GM19395 (cell line): ENCODE data around the gene TRIM2.

Experiments
- ATAC-seq: cut with Tn5 transposase; IDR thresholded peaks from one replicate; pipeline ENCODE4 v1.9.1; 2021; ENCODE audit warnings: mild to moderate bottlenecking, moderate library complexity; ENCODE audit not compliant: unreplicated experiment

Gene TRIM2

DNA sequence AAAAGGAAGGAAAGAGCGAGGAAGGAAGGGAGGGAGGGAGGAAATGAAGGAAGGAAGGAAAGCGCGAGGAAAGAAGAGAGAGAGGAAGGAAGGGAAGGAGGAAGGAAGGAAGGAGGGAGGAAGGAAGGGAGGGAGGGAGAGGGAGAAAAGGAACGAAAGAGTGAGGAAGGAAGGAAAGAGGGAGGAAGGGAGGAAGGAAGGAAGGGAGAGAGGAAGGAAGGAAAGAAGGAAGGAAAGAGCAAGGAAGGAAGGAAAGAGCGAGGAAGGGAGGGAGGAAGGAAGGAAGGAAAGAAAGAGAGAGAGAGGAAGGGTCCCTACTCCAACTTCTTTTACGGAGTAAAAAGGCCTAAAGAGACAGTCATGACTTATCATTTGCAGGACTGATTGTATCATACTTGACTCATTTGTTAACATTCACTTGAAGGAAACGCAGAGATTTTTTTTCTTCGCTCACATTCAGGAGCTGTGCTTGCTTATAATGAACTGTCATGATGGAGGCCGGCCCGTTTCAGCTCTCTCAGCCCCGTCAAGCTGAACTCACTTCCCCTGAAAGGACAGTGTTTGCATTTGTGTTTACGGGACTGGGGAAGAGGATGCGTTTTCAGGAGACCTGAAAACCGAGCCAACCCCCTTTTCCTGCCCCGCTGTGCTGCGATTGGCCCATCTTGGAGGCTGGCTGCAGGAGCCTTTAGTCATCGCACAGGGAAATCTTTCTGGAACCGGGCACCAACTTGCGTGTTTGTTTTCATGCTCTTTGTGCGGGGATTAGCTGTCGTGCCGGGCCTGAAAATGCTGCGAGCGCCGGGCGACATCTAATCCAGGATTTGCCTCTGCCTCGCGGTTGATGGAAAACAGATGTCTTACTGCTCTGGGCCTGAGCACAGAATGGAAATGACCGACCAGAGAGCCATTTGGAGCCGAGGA is 17.8 kb downstream of the TRIM2 start:
- peak; percentile 37 for ATAC-seq

DNA sequence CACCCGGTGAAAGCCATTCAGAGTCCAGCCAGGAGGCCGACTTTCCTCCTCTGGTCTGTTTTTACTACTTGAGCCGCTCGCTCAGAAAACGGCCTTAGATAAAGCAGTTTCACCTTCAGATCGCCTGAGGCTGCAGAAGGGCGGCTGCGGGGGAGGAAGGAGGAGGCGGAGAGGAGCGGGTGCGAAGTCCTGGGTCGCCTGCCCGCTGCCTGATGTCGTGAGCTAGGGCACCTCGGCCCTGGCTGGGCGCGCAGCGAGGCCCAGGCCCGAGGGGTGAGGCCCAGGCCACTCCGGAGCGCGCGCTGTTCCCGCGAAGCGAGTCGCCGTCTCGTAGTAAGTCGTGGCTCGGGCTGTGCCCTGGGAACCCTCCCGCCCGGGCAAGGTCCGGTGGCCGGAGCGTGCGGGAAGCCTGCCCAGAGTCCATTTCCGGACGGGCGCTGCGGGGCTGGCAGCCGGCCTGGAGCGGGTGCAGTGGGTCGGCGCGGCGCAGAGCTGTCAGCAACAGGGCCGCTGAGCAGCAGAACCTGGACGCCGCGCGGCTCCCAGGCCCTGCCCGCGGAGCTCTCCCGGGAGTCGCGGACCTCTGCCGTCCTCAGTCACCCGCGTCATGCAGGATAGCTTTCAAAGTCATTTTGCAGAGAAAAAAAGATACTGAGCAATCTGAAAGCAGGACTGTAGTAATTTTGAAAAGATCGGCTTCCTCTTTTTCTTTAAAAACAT is 18.6 kb downstream of the TRIM2 start:
- peak; percentile 72 for ATAC-seq

DNA sequence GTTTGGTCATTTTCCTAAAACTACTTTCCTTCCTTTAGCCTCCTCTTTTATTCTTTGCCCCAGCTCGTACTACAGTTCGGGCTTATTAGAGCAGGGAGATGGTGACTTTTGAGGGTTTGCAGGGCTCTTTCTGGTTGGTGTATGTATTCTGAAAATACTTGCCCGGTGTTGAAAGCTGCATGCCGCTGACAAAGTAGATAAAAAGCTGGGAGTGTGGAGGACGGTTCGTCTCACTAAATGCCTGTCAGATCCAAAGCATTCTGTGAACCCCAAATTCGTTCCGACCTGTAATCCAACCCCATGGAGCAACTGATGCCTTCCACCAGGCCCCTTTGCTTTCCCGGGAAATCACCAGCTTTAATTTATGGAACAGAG is 19.2 kb downstream of the TRIM2 start:
- no peak for ATAC-seq

DNA sequence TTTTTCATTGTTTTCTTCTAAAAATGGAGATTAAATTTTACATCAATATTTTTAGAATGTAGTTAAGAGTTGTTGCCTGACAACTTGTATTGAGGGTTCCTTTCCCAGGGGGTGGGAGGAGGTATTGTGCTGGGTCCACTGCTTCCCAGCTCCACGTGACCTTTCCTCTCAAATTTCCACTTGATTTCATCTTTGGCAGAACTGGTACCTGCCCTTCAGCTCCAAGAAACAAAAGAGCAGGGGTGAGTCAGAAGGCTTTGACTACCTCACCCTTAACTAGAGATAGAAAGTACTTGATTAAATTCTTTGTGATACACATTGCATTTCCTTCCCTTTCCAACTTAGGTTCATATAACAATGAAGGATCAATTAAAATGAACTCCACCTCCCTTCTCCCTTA is 19.7 kb downstream of the TRIM2 start:
- ATAC-seq = no peak

DNA sequence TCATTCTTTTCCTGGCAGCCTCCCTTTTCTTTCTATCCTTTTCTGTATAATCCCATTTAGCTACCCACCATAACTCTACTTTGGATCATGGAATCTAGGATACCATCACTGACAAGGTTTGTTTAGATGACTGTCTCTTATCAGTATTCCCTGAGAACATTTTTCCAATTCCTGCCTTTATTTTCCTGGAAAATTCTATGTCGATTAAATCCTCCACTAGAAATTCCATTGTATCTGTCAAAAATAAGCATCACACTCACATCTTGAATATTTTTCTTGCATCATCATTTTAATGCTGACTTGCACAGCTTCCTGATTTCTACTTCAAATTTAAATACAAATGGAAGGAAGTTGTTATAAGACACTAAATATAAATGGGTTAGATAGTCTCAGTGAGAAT is 20.2 kb downstream of the TRIM2 start:
- no peak for ATAC-seq

DNA sequence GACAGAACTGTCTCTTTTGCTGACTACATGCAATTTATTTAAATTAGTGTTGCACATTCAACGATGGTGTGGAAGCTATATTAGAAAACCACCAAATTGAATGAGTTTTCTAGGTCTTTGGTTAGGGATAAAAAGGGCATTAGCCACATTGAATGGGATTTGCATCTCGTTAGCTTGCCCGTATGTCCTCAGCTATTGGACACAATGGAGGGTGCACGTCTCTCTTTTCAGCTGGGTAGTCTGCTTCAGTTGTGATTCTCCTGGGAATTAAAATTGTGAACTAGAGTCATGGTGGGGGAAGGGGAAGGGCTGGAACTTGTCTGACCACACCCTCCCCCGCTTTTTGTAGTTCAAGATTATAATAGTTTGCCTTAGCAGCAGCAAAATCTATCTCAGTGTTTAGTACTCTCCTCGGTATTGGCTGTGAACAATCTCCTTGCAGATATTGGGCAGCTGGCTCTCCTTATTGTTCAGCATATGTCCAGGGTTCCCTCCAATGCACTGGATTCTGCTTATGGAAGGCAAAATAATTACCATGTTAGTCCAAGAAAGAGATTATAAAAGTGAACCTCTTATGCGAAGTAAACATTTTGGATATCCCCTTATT is 23.3 kb downstream of the TRIM2 start:
- ATAC-seq = no peak

DNA sequence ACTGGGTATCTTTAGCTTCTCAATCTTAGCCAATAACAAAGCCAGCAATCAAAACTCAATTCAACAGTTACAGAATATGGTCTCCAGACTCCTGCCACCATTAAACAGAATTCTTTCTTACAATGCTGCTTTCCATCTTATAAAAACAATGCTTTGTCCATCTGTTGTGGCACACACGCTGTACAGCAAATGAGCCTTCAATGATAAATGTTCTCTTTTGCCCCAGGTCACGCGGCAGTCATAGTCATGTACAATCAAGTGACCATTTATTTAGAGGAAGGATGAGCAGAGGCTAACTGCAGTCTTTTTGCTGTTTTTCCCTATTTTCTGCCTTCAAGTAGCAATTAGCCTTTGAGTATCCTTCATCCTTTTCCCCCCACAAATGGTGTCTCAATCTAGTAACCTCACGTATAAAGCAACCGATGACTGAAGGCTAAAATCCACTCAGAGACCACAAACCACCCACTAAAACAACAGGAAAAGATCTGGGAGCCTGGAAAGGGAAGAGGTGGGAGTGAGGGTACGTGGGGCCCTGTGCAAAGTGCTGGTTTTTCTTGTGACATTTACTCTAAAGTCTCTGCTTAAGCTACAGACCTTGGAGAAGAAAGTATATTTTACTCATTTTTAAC is 24.4 kb downstream of the TRIM2 start:
- no peak for ATAC-seq

DNA sequence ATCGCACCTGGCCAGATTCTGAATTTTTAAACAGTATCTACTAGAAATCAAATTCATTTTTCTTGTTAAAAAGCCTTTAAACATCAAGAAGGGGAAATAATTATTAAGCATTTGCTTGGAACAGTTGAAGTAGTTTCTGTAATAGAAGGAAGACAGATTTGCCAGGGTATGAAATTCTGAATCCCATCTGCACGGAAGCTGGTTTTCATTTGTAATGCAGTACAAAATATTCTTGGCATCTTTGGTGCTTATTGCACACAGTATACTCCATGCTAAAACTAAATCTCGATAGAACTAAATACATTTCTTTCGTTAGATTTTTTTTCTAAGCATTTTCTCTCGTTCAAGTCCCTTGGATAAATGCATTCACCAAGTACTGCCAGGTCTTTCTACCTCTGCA is 25.3 kb downstream of the TRIM2 start:
- ATAC-seq = no peak

DNA sequence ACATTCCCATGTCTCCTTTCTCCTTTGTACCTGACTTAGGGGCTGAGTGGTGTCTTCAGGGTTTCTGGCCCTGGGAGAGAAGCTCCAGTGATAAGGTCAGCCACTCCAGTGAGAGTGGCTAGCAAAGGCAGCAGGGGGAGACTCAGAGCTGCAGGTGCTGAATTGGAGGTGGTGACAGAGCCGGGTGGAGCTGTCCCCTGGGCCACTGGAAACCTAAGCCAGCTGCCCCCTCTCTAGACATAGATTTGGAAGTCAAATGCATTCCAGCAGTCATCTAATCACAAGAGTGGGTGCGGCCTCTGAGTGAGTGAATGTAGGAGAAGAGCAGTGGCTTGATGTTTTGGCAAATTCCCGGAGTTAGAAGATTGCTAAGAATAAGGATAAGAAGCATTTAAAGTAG is 28.5 kb downstream of the TRIM2 start:
- no peak for ATAC-seq

DNA sequence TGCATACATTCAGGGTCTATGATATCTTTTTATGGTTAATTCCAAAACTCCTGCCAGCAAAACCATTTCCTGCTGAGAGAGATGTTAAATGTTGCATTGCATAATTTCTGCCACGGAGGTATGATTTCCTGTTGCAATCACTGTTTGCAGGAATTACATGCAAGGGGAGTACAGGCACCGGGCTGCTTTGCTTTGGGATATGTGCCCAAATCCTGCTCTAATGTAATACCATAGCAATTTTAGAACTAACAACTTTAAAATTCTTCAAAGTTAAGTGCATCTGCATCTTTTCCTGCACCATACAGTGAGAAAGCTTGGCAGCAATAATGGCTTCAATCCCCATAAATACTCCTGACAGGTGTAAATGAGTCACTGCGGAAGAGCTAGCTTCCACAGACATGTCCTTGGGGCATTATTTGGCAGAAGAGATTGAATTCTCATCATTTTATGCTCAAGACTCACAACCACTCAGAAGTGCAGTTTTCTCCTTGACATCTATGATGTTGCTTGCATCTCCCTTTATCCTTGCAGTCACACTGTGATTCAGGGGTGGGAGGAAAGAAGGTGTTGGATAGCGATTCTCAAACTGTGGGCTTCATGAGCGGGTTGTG is 29.6 kb downstream of the TRIM2 start:
- ATAC-seq = no peak

DNA sequence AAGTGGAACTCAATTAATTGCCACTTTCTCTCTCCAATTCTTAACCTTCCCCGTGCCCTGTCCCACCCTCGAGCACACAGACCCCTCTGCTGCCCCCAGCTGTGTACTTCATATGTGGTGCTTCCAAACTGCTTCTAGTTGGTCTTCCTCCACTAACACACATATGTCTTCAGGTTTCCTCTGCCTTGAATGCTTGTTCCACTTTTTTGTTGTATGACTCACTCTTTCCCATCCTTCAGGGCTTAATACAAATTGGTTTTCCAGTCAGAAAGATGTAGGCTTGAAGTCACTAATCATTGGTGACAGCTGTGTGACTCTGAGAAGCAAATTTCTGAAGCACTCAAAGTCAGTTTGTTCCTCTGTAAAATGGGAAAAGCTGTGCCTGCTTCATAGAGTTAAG is 30.6 kb downstream of the TRIM2 start:
- ATAC-seq = no peak

DNA sequence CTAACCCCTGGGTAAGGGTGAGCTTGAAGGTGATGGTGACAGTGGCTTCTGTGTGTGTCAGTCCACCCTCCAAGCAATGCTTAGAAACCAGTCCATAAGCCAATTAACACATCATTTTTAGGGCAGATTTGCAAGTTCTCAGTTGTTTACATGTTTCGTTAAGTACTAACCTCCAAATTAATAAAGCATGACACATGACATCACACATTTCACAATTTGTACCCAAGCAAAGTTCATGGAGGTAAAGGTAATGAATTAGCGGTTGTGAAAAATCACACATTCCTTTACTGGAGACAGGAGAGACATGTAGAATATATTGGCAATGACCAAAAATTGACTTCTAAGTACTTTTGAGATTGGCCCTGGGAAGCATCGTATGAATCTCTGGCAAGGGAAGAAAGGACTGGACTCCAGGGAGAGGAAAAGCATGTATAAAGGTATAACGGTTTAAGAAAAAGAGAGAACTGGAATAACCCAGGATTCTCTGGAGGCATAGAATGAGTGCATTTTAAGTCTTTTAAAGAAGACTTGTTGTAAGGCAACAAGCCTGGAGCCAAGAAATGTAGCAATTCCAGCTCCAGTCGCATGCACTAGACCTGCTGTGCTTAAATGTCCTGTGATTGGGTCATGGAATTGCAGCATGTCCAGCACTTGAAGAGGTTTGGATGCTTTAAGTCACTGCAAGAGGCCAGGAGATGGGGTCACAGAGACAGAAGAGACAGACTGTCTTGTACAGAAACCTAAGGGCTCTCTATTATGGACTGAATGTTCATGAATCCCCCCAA is 34.1 kb downstream of the TRIM2 start:
- ATAC-seq = no peak

DNA sequence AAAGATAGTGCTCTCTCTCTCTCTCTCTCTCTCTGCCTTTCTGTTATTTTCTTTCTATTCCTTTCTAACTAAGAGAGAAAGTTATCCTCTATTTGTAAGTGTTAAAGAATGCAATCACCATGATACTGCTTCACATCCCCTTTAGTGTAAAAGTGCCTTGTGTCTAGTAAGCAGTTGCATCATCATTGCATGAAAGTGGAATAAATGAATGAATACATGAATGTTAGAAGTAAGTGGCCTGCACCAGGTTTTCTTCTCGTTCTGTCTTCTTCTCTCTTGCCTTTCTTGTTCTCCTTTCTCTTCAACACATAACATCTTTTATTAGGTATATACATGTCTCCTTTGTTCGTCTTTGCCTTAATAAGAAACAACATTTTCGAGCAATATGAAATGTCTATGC is 35.2 kb downstream of the TRIM2 start:
- ATAC-seq = no peak

DNA sequence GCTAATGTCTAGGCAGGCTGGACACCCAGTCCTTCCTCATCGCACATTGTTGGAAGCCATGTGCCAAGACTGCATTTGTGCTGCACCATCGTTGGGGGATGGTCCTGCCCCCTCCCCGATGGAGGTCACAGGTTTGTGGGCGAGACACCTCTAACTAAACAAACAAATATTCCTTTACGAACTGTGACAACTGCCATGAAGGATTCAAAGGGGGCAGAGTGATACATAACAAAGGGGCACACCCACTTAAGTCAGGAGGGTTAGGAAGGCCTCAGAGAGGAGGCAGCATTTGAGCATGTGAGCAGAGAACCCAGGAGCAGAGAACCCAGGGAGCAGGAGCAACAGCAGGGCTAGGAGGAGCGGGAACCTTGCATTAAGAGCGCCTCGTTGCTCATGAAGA is 37.1 kb downstream of the TRIM2 start:
- no peak for ATAC-seq

DNA sequence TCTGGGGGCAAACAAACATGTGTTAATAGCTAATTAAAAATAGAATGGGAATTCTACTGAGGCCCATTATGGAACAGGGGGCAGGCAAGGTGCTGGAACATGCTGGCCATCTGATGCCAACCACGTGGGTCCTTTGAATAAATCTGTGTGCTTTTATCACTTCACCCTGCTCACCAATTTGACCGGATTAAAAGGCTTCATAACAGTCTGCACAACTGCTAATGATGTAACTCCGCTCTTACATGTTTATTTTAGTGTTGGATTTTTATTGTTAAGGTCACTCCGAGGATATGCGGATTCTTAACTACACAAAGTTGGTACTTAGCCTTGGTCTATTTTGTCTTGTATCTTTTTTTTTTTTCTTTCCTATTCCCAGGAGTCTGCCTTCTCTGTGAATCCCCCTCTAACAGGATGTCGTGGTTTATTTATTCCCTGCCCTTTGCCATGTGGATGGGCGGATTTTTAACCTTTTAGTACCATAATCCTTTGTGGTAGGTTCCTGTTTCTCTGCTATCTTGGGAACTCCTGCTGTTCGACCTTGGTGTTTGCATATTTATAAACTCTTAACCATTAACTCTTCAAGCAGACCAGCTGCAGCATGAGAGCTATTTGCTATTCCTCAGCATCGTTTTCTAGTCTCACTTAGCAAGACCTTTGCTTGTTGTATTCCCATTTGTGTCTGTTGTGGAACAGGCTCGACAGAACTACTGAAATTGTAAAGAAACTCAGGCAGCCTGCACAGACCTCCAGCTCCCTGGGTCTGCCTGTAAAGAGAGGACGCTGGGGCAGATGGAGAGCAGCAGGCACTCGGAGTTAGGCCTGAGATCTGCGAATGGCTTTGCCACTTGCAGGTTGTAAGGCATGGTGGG is 38.0 kb downstream of the TRIM2 start:
- ATAC-seq = peak; percentile 72

DNA sequence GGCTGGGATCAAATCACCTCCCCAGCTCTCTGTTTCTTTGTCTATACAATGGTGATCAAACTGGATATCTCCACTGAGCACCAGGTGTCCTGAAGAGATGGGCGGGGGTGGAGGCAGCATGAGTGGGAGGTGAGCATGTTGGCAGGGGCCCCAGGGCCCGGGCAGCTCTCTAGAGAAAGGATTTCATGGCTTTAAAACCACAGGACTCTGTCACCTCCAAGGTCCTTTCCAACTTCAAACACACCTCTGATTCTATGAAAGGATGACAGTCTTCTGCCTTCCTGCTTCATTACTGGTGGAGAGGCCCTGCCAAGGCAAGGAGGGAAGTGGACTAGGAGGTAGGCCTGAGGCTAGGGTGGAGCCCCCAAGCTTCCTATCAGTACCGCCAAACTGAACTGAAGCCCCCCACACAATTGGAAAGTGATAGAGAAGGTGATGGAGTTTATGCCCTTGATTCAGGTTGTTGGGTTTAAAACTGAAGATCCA is 38.6 kb downstream of the TRIM2 start:
- ATAC-seq = no peak

DNA sequence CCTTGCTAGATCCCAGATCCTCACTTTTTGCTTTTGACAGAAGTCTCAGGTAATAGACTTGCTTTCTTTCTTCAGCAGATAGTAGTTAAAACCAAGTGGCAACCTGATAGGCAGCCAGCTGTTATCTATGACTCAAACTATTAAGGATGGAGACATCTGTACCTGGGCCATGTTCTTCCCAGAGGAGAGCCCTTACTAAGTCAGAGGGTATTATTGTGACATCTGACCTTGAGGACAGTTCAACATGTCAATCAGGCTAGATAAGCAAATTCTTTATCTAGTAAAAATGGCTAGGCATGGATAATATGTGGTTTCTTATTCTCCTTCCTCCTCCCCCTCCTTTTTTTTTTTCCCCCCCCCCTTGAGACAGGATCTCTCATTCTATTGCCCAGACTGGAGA is 39.2 kb downstream of the TRIM2 start:
- no peak for ATAC-seq

DNA sequence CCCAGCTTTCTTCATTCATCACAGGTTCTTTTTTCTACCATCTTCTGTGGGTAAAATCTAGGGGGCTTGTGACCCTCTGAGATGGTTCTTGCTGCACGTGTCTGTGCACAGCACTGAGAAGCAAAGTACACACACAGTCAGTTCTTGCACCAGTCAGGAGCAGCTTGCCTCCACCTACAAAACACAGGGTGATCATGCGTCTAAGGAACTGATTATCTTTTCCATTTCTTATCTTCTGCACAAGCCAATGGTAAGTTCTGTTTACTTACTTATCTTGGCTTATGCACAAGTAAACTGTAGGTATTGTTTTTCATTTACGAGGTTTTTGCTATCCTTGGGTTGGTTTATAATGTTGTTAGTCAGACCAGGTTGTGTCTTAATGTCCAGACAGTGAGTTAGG is 40.7 kb downstream of the TRIM2 start:
- ATAC-seq = no peak

DNA sequence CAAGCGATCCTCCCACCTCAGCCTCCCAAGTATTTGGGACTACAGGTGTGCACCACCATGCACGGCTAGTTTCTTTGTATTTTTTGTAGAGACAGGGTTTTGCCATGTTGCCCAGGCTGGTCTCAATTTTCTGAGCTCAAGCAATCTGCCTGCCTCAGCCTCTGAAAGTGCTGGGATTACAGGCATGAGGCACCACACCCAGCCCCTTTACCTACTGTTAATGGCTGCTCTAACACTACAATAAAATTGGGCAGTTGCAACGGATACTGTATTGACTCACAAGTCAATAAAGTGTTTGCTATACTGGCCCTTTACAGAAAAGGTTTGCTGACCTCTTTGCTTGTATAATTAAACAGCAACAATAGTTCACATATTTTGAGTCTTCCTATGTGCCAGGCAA is 41.5 kb downstream of the TRIM2 start:
- no peak for ATAC-seq
